Activated CD8-positive, alpha-beta T cell treated with anti-CD3 and anti-CD28 coated beads for 36 hours (primary cell): Measurements from ENCODE around the gene PPARG. TPM values are rescaled to one million over a fixed set of nuclear protein-coding genes. Genes with fewer than 3 reads are reported as not detected.

ENCODE experiments used
- ATAC-seq: fragments of 200-7000 bp; cut with Tn5 transposase; one replicate; pipeline ENCODE4 v1.10.0; 2021; ENCODE audit warnings: mild to moderate bottlenecking, moderate library complexity
- CTCF ChIA-PET: fragments of 350-600 bp; sonication (Branson Sonifier 250); formaldehyde crosslinking; loops from one replicate; lab custom pipeline; 2021; ENCODE audit warnings: antibody characterized with exemption; lab: Charles Lee
- POLR2A ChIA-PET: fragments of 350-600 bp; sonication (Branson Sonifier 250); formaldehyde crosslinking; loops from one replicate; lab custom pipeline; 2021; ENCODE audit warnings: antibody characterized with exemption; lab: Charles Lee
- DNase-seq: peaks from one replicate; pipeline ENCODE4 v3.0.0-alpha.2; 2020
- H3K27ac Mint-ChIP-seq: one replicate; pipeline ENCODE4 v1.8.0; 2021; ENCODE audit warnings: mild to moderate bottlenecking, mixed read lengths
- H3K27me3 Mint-ChIP-seq: one replicate; pipeline ENCODE4 v1.8.0; 2021; ENCODE audit warnings: mixed read lengths
- H3K36me3 Mint-ChIP-seq: one replicate; pipeline ENCODE4 v1.8.0; 2021; ENCODE audit warnings: low read depth, mixed read lengths
- H3K4me1 Mint-ChIP-seq: one replicate; pipeline ENCODE4 v1.8.0; 2021; ENCODE audit warnings: low read depth, mixed read lengths
- H3K4me3 Mint-ChIP-seq: one replicate; pipeline ENCODE4 v1.8.0; 2021; ENCODE audit warnings: mild to moderate bottlenecking, moderate library complexity, mixed read lengths
- H3K9me3 Mint-ChIP-seq: one replicate; pipeline ENCODE4 v1.8.0; 2021; ENCODE audit warnings: mixed read lengths
- intact Hi-C: fragments of 100-400 bp; cut with micrococcal nuclease; formaldehyde crosslinking; loops from one replicate; pipeline ENCODE4 v1.10.0; 2022
- total RNA-seq, 2 experiments: library from RNA; stranded (reverse); gene quantifications; one replicate each; pipeline ENCODE4 v1.2.3, GENCODE V29; 2021
- TF ChIP-seq, protein P1 (sequence below): fragments of 200-600 bp; IDR thresholded peaks from one replicate; pipeline ENCODE4 v1.8.0; 2022; ENCODE audit warnings: antibody characterized with exemption, mild to moderate bottlenecking

Gene PPARG
- total RNA-seq, result under 1 TPM; 0.41 to 0.63 TPM

DNA sequence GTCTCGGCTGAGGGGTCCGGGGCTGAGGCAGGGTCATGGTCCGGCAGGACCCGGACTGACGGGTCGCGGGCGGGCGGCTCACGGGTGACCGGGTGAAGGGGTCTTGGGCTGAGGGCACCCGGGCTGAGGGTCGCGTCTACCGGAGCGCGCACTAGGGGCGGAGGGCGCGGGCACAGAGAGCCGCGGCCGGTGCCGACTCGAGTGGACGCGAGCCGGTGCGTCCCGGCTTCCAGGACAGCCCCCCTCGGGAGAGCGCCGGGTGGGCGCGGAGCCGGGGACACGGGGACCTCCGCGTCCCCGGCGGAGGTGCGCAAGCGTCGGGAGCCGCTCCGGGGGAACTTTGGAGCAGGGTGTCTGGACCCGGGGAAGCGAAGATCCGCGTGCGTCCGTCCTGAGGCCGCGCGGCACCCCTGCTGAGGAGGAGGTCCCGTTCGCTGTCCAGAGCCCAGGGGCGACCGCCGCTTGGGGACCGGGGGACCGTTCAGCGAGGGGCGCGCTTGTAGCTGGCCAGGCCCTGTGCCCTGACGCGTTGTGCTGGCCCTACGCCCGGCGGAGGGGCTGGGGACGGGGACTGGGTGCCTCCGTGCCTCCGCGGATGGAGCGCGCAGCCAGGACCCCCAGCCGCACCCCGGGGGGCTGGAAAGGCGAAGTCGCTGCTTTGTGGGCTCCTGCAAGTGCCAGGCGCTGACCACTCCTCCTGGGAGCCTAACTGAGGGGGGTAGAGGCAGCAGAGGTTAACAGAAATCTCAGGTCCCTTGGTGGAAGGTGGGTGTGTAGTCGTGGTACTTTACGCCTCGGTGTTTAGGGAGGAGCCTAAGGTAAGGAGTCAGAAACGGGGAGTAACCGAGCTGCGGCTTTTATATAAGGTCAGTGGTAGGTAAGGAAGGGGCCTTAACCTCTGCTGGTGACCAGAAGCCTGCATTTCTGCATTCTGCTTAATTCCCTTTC, at the start of gene PPARG:
Gene PPARG (plus strand): TSS at position 889 of the 948 bp plus-strand sequence. CDS start 90,642 bp downstream, outside the sequence.
- ChIA-PET POLR2A (no interaction called here), CTCF (interaction anchor here (0.5 kb wide), 1 partner anchor 191 kb away, joined by 4 read pairs; no protein-coding TSS in a partner anchor)
- peak; percentile 79 for ATAC-seq
- TF ChIP-seq, protein P1, sequence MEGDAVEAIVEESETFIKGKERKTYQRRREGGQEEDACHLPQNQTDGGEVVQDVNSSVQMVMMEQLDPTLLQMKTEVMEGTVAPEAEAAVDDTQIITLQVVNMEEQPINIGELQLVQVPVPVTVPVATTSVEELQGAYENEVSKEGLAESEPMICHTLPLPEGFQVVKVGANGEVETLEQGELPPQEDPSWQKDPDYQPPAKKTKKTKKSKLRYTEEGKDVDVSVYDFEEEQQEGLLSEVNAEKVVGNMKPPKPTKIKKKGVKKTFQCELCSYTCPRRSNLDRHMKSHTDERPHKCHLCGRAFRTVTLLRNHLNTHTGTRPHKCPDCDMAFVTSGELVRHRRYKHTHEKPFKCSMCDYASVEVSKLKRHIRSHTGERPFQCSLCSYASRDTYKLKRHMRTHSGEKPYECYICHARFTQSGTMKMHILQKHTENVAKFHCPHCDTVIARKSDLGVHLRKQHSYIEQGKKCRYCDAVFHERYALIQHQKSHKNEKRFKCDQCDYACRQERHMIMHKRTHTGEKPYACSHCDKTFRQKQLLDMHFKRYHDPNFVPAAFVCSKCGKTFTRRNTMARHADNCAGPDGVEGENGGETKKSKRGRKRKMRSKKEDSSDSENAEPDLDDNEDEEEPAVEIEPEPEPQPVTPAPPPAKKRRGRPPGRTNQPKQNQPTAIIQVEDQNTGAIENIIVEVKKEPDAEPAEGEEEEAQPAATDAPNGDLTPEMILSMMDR, result no peak
- H3K27ac Mint-ChIP-seq, result no peak within 1 kb of the TSS
- intact Hi-C loops, result no loop called here
- H3K36me3 Mint-ChIP-seq, result peaks cover 1% of the 10 kb centered on the region
- H3K4me1 Mint-ChIP-seq, result peaks cover 9% of the 10 kb centered on the region
- H3K9me3 Mint-ChIP-seq, result peaks cover 4% of the 10 kb centered on the region
- H3K27me3 Mint-ChIP-seq, result peaks cover 53% of the 10 kb centered on the region
- peak; percentile 41 for DNase-seq
- H3K4me3 Mint-ChIP-seq, result peak within 1 kb of the TSS; percentile 54

DNA sequence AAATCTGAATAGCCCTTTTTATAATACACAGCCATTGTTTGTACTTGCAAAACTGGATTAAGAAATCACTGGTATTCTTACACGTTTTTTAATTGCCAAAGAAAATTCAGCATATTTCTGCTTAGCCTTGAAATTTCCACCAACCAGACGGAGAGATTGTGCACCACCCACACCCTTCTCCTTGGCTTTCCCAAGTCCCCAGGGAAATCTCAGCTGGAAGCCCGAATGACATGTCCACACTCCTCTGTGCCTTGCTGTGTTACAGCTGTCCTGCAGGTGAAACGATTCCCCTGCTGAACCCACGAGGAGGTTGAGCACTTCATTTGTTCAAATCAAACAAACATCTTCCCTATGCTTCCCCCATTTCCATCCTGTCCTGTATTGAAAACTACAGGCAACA, 49.6 kb upstream of the PPARG start:
- H3K36me3 Mint-ChIP-seq, result no peaks in the 10 kb centered on the region
- TF ChIP-seq, protein P1, result no peak
- no peaks in the 10 kb centered on the region for H3K4me1 Mint-ChIP-seq
- DNase-seq (no peak), ATAC-seq (no peak)
- H3K27ac Mint-ChIP-seq, result no peak overlapping the region
- CTCF ChIA-PET, result interaction anchor here (1.4 kb wide), 1 partner anchor 101 kb away, joined by 3 read pairs; no protein-coding TSS in a partner anchor
- no peaks in the 10 kb centered on the region for H3K9me3 Mint-ChIP-seq
- H3K27me3 Mint-ChIP-seq, result peaks cover 17% of the 10 kb centered on the region
- POLR2A ChIA-PET, result no interaction called here
- intact Hi-C loops, result no loop called here
- H3K4me3 Mint-ChIP-seq, result no peak overlapping the region

DNA sequence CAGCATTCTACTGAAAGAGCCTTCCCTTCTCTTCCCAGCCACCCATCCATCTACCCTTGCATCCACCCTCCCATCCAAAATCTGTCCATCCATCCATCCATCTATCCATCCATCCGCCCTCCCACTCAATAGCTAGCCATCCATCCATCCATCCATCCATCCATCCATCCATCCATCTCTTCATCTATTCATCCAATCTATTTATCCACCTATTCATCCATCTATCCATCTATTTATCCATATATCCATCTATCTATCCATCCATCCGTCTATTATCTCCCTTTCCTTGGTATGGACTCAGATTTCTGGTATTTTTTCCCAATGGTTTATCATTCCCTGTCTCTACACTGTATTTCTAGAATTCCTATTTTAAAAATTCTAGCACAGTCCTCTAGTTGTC, 46.1 kb upstream of the PPARG start:
- ATAC-seq (no peak), DNase-seq (no peak)
- no peak overlapping the region for H3K4me3 Mint-ChIP-seq
- TF ChIP-seq, protein P1, result no peak
- no peak overlapping the region for H3K27ac Mint-ChIP-seq
- H3K4me1 Mint-ChIP-seq, result peaks cover 5% of the 10 kb centered on the region
- intact Hi-C loops, result no loop called here
- POLR2A ChIA-PET, result no interaction called here
- CTCF ChIA-PET, result no interaction called here
- peaks cover 22% of the 10 kb centered on the region for H3K27me3 Mint-ChIP-seq
- no peaks in the 10 kb centered on the region for H3K36me3 Mint-ChIP-seq
- H3K9me3 Mint-ChIP-seq, result no peaks in the 10 kb centered on the region

DNA sequence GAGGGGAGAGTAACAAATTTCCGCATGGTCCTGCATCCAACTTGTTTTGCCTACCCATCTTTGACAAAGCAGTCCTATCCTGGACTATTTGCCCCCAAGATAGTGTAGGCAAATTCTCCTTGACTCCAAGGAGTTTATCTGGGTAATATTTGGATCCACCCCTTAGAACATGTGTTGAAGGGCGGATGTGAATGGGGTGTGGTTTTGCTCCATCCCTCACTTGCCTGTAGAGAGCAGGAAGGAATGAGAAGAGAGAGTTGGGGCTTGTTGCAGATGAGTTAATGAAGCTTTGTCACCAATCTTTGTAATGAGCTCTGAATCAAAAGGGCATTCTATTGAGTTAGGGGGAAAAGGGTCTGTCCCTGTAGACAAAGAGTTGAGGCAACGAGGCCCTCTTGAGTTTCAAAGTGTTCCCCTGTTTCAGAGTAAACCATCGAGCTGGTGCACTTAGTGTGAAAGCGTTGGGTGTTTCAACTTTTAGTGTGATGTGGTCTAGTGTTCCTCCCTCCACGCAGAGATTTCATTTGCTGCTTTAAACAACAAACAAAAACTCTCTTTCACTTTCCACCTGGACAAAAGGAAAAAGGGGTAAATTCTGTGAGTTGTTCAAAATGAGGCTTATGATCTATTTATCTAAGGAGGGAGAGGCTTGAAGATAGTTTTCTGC, 42.2 kb upstream of the PPARG start:
- POLR2A ChIA-PET, result no interaction called here
- H3K4me3 Mint-ChIP-seq, result no peak overlapping the region
- TF ChIP-seq, protein P1, result no peak

More for the DNA sequence above, 42.2 kb upstream of the PPARG start:
- peaks cover 5% of the 10 kb centered on the region for H3K4me1 Mint-ChIP-seq
- no peak overlapping the region for H3K27ac Mint-ChIP-seq
- CTCF ChIA-PET, result interaction anchor here (0.9 to 1.0 kb wide), 2 partner anchors 15 to 225 kb away, joined by 3 read pairs; no protein-coding TSS in a partner anchor
- no peaks in the 10 kb centered on the region for H3K36me3 Mint-ChIP-seq
- H3K27me3 Mint-ChIP-seq, result peaks cover 23% of the 10 kb centered on the region
- ATAC-seq, result peak; percentile 24
- intact Hi-C loops, result no loop called here
- peaks cover 11% of the 10 kb centered on the region for H3K9me3 Mint-ChIP-seq
- no peak for DNase-seq
